Activated T-cell treated with anti-CD3 and anti-CD28 coated beads for 1 hour (primary cell): Measurements from ENCODE around the gene OAT.

Experiments used
- DNase-seq: peaks from one replicate; pipeline ENCODE4 v3.0.0-alpha.2; 2020; ENCODE audit warnings: low read depth

Gene OAT

DNA sequence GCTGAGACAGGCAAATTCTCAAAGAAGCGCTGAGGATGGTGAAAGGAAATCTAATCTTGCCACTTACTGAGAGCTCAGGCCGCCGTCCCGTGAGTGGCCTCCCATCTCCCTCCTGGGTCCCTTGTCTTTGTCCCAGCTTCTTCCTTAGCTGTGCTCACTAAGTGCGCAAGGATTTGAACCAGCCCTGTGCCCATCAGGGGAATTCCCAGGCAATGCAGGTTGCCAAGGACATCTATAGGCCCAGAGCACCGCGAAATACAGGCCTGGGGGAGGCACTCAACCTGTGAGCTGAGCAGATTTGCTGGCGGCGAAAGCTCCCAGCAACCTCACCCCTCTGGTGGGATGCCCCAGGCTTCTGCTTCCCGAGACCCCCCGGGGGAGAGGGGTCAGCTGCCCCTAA, 64.8 kb downstream of the OAT start:
- no peak for DNase-seq

DNA sequence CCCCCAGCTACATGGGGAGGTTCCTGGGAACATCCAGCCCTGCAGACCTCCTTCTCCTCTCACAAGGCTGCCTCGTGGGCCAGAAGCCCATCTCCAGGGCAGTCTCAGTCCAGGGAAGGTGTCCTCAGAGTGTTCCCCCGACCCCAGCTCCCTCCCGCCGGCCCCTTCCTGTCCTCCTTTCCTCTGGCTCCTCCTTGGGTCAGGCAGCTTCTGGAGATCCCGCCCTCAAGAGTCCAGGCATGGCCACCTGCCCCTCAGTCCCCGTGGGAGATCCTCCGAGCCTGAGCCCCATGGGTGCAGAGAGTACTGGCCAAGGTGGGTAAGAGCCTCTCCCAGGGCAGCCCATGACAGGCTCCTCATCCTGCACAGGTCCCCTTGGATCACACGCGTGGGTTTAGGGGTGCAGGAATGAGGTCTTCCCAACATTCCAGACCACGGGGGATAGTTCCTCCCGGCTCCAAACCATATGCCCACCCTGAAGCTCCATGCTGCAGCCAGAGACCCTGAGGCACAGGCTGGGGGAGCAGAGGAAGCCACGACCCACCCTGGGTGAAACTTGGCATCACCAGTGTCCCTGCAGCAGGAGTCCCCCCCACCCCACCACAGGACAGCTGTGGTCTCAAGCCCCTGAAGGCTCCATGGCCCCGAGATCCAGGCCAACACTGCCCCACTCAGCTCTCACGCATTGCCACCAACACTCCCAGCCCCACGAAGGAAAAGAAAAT, 65.5 kb downstream of the OAT start:
- DNase-seq: no peak

GRCh38 chr10:124351481-124352220, 67.1 kb downstream of the OAT start:
- no peak for DNase-seq

DNA sequence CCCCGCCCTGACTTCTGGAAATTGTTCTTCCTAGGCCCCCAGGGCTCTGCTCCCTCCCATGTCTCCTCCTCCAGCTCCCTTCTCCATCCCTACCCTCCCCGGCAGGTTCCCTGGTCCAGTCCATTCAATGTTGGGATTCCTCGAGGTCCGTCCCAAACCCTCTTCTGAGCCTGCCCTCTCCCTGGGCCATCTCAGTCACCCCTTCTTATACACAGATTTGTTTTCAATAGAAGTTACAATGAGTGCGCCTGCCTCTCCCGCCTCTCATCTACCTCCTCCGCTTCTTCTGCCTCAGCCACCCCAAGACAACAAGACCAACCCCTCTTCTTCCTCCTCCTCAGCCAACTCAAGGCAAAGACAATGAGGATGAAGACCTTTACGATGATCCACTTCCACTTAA, 67.9 kb downstream of the OAT start:
- no peak for DNase-seq

DNA sequence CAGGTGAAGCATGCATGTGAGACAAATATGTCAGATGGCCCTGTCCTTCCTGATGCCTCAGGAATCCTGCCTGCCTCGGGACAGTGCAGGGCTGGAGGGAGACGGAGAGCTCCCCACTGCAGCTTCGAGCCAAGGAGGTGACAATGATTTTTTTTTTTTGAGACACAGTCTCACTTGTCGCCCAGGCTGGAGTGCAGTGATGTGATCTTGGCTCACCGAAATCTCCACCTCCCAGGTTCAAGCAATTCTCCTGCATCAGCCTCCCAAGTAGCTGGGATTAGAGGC, 68.8 kb downstream of the OAT start:
- DNase-seq: no peak

GRCh38 chr10:124349231-124349995, 69.3 kb downstream of the OAT start:
- DNase-seq: no peak

- no peak for DNase-seq
Observed at GRCh38 chr10:124348801-124349200, 69.9 kb downstream of the OAT start.

DNA sequence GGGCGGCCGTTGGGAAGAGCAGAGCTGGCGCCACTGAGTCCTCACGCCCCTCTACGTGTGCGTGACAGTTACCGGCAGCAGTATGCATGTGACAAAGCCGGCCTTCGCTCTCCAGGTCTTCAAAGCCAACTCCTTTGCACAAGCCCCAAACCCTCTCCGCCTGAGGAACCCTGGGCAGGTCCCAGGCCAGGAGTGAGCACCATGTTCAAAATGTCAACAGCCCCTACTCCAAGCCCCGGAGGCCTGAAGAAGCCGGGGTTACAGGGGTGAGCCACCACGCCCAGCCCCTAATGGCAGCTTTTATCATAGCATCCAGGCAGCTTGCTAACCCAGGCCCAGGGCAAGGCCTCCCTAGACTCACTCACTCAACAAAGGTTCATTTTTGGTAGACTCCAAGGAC, 70.8 kb downstream of the OAT start:
- DNase-seq: no peak
